GM18951 (cell line): Measurements from ENCODE around the gene TP53RK.

Experiments
- POLR2A ChIP-seq: IDR thresholded peaks from 4 replicates; pipeline ENCODE4 v1.6.1; 2011; ENCODE audit warnings: mild to moderate bottlenecking; ENCODE audit not compliant: insufficient read length, insufficient read depth; ENCODE audit errors: extremely low read depth
- in situ Hi-C: fragments of 300-500 bp; cut with MboI; formaldehyde crosslinking; loops from one replicate; pipeline ENCODE4 v1.12.0; 2022; ENCODE audit warnings: low sequenced_read_pairs, mixed read lengths, inconsistent platforms; ENCODE audit not compliant: unreplicated experiment

Gene TP53RK

DNA sequence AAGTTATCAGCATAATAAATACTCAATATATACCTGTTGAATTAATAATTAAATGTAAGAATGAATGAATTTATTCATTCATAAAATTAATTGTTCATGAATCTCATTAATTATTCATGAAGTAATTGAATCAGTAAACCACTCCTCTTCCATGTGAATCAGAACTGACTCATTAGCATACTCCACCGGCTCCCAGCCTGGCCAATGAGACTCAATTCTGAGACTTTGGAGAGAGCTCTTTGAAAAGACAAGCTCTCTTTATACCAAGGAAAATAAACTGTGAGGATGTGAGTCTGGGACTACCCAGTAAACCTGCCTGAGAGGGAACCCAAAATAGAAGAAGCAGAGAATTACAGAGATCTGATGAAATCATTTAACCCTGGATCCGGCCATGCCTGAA is 11.8 kb upstream of the TP53RK start:
- in situ Hi-C loops = no loop called here
- no peak for TF ChIP-seq POLR2A

DNA sequence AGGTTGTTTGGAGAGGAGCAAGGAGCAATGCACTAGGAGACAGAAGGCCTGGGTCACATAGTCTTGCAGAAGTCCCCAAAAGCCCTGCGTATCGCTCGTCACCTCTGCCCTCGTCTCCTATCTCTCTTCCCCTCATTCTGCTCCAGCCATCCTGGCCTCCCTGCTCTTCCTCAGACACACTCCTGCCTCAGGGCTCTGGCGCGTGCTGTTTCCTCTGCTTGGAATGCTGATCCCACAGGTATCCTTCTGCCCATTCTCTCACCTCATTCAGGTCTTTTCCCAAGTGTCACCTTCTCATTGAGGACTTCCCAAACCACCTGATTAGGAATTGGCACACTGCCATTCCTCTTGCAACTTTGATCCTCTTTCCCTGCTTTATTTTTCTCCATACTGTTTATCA is 11.2 kb upstream of the TP53RK start:
- in situ Hi-C loops = no loop called here
- TF ChIP-seq POLR2A = no peak

DNA sequence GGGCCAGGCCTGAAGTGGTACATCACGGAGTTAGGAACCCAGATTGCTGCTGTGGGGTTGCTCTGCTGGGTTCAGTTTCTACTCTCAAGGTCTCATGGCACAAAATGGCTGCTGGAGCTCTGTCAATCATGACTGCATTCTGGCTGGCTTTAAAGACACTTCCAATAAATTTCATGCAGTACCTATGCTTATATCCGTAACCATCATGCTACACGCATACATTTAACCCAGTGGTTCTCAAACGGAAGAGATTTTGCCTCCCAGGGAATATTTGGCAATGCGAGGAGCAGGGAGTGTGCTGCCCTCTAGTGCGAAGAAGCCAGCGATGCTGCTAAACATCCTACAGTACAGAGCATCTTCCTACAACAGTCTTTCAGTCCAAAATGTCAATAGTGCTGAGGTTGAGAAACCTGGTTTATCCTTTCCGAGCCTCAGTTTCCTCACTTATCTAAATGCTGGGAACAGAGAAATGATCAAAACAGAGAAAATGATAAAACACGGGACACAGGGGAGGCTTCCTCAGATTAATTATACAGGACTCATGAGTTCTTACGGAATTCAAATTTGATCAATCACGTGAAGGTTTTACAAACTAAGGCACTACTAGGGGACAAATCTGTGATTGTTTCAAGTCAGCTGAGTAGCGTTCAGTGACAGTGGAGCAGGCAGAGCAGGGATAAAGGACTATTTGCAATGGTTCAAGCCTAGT is 10.6 kb upstream of the TP53RK start:
- no peak for TF ChIP-seq POLR2A
- in situ Hi-C loops = no loop called here

DNA sequence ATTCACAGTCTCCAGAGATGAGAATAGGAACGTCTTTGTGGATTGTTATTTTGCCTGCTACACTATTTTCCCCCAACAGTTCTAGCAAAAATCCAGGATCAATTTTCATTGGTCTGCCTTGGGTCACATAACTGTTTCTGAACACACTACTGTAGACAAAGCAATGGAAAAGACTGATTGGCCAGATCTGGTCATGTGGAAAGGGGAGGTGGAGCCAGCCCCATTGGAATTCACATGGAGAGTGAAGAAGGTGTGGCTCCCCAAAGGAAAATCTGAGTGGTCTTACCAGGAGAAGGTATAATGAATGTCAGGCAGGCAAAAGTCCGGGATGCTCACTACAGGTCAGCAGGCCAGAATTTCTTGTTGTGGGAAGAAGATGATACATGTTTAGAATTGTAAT is 9.5 kb upstream of the TP53RK start:
- no peak for TF ChIP-seq POLR2A
- in situ Hi-C loops = no loop called here

DNA sequence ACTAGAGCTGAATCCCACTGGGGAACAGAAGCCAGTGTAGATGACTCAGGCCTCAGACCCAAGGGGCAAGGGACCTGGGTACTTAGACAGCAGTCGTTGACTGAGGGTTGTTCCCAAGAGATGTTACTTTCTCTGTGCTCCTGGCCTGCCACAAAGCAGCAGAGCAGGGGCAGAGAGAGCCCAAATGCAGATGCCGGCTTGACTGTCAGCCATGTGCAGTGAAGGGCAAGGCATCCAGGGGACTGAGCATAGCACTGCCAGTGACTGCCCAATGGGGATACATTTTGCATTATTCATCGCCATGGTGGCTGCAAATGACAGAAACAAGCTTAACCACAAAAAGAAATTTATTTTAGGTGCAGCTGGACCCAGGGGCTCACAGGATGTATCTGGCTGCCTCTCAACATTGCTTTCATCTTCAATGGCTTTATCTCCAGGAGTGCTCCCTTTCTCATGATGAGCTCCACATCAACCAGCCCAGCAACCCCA is 7.6 kb upstream of the TP53RK start:
- in situ Hi-C loops = no loop called here
- TF ChIP-seq POLR2A = no peak

DNA sequence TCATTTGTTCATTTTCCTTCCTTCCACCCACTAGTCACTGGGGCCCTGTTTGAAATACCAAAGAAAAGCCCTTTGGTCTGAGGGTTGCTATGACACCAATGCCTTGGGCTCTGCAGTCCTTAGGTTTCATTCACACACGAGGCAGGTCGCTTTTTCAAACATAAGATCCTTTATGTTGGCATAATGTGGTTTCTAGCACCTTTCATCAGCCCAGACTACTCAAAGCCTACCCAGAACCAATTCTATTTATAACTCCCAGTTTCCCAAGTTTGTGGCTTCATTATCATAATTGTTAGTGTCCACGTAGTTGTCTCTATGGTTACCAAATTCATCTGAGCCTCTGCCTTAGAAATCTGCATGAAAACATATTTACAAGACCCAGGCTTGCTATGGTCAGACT is 6.6 kb upstream of the TP53RK start:
- in situ Hi-C loops = no loop called here
- TF ChIP-seq POLR2A = no peak

DNA sequence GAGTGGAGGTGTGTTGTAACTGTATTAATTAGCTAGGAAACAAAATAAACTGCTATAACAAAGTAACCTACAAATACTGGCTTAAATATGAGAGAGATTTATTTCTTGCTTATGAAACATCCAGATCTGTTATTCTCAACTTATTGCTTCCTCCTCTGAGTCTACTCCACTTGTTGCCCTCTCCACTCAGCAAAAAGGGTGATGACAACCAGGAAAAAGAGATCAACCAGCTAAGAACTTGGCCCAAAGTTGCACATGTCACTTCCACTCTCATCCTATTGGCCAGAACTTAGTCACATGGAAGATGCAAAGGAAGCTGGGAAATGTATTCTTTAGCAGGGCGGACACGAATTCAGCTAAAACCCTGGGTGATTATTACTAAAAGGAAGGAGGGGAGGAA is 5.2 kb upstream of the TP53RK start:
- in situ Hi-C loops = no loop called here
- no peak for TF ChIP-seq POLR2A

DNA sequence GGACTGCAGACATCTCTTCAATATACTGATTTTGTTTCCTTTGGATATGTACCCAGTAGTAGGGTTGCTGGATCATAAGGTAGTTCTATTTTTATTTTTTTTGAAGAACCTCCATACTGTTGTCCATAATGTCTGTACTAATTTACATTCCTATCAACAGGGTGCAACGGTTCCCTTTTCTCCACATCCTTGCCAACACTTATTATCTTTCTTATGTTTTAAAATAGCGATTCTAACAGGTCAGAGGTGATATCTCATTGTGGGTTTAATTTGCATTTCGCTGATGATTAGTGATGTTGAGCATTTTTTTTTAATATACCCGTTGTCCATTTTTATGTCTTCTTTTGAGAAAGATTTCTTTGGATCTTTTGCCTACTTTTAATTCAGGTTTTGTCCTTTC is 2.0 kb upstream of the TP53RK start:
- in situ Hi-C loops = no loop called here
- no peak for TF ChIP-seq POLR2A

DNA sequence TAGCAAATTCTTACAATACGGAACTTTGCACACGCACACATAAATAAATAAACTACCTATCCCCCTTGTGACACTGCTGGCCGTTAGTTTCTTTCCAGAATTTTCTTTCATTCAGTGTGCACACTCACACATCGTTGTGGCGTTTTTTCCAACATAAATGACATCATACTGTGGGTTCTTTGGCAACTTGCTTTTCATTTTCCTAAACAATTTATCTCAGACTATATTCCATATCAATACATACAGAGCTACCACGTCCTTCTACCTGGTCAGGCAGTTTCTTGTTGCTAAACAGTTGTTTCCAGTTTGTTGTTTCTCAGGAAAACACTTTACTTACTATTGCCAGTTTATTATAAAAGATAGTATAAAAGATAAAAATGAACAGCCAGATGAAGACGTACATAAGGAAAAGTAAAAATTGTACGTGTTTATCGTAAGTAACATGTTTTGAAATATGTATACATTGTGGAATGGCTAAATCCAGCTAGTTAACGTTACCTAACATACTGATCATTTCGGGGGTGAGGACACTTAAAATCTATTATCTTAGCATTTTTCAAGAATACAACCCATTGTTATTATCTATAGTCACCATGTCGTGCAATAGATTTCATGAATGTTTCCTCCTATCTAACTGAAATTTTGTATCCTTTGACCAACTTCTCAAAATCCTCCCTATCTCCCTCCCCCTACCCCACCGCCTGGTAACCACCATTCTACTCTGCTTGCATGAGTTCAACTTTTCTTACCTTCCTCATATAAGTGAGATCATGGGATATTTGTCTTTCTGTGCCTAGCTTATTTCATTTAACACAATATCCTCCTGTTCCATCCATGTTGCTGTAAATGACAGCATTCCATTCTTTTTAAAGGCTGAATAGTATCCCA is 1.2 kb upstream of the TP53RK start:
- in situ Hi-C loops = no loop called here
- no peak for TF ChIP-seq POLR2A

DNA sequence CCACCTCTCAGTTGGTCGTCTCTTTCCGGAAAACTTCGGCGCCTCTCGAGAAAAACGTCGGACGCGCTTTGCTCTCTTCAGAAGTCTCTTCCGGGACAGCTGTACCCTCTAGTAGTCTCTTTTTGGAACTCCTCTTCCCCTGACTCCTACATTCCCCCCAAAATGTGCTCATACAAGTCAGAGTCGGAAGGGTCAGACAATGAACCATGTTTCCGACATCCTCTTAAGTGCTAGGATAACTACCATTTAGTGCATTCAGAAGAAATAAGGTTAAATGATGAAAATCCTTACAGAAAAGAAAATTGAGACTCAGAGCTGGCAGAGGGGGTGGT is 476 bp upstream of the TP53RK start:
- no peak for TF ChIP-seq POLR2A
- in situ Hi-C loops = loop anchor here (10.0 kb wide), 1 partner anchor 165 kb away; no protein-coding TSS in a partner anchor

DNA sequence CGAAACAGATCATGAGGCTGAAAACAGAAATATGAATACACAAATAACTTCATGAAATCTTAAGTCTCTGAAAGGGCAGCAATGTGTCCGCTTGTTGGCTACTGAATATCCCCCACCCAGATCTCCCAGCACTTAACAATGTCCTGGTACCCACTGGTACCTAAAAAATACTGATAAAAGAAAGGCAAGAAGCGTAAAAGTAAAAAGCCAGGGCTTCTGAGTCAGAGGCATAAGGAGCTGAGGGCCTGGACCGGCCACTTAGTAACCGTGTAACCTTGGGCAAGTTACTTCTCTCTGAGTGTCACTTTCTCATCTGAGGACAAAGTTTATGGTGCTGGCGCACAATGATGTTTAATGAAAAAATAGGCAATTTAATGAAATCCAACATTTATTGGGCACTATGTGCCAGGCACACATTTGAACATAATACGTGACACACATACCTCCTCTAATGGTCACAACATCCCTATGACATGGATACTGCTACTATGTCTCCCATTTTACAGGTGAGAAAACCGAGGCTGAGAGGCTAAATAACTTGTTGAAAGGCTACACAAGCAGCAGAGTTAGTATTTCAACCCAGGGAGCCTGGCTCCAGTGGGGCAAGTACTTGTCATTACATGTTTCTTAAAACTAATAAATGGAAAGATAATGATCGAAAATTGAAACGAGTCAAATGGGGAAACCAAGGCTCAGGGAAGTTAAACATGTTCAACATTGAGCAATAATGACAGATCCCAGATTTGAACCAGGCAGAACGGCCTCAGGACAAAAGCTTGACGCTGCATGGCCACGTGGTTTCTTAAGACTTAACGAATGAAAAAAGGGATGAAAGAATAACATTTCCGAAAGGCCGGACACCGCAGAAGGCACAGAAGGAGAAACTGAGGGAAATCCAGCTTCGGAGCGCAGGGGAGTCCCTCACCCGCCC is 828 bp downstream of the TP53RK start:
- no peak for TF ChIP-seq POLR2A
- in situ Hi-C loops = loop anchor here (10.0 kb wide), 1 partner anchor 164 kb away; no protein-coding TSS in a partner anchor

DNA sequence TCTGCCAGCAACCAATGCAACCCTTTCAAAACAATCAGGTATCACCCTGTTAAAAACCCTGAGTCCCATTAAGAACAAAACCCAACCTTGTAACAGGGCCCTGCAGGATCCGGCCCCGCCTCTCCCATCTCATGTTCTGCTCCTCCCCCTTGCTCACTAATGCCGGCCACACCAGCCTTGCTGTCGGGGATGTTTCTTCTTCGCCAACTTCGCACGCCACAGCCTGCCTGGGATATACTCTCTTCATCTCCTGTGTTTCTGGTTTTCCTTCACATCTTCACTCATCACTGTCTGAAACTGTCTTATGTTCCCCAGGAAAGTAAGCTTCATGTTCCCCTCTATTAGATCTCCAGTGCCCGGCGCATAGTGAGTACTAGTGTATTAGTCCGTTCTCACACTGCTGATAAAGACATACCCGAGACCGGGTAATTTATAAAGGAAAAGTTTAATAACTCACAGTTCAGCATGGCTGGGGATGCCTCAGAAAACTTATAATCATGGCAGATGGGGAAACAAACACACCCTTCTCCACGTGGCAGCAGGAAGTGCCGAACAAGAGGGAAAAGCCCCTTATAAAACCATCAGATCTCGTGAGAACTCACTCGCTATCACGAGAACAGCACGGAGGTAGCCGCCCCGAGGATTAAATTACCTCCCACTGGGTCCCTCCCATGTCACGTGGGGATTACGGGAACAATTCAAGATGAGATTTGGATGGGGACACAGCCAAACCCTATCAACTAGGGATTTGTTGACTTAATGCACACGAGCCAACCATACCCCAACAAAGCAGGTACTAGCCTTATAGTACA is 5.1 kb downstream of the TP53RK start:
- TF ChIP-seq POLR2A = no peak
- in situ Hi-C loops = loop anchor here (10.0 kb wide), 1 partner anchor 159 kb away; no protein-coding TSS in a partner anchor
